ENCODE data around the gene FDPS.

Gene FDPS

DNA sequence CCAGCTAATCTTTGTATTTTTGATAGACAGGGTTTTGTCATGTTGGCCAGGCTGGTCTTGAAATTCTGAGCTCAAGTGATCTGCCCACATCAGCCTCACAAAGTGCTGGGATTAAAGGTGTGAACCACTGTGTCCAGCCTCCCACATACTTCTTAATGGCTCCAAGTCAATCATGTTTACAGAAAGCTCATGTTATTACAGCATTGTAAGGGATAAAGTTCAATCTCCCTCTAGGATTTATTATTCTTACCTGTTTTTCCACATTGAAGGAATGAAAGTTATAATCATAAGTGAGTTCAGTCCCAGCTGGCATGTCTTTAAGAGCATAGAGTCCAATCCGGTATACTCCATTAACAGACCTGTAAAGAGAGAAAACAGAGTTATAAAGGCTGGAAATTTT, 51.4 kb downstream of the FDPS start:
- DNase-seq (ENCODE audit: low read depth in 2 of 2, low spot score in 1 of 2) = no peak

All from stimulated activated CD8-positive, alpha-beta memory T cell treated with anti-CD3 and anti-CD28 coated beads, Interleukin-4, amount 100 ng/mL, for 4 hours (primary cell).